MM.1S (cell line): Measurements from ENCODE around the gene LTB.
A peak's percentile ranks its signal among the peaks of the same experiment; 100 is the strongest.

Source experiments
- DNase-seq: peaks from one replicate; pipeline ENCODE4 v3.0.0-alpha.2; 2015
- H2AFZ ChIP-seq: fragments of 300-600 bp; sonication (generic); 2 replicates; pipeline ENCODE4 v1.6.0; 2016; ENCODE audit warnings: antibody characterized with exemption, low read length
- H3F3A ChIP-seq: fragments of 300-600 bp; sonication (generic); 2 replicates; pipeline ENCODE4 v1.6.1; 2016; ENCODE audit warnings: mild to moderate bottlenecking, antibody characterized with exemption, low read length, moderate library complexity, mixed read lengths; ENCODE audit not compliant: insufficient read depth
- H3K27ac ChIP-seq: fragments of 300-600 bp; sonication (generic); 2 replicates; pipeline ENCODE4 v1.5.1; 2016; ENCODE audit warnings: mild to moderate bottlenecking, low read length
- H3K27me3 ChIP-seq: fragments of 300-600 bp; sonication (generic); replicated peaks from 2 replicates; pipeline ENCODE4 v1.6.0; 2016; ENCODE audit warnings: low read length; ENCODE audit not compliant: insufficient read depth
- H3K36me3 ChIP-seq: fragments of 300-600 bp; sonication (generic); replicated peaks from 2 replicates; pipeline ENCODE4 v1.6.1; 2016; ENCODE audit warnings: mild to moderate bottlenecking, low read length, mixed read lengths; ENCODE audit not compliant: insufficient read depth
- H3K4me1 ChIP-seq: fragments of 300-600 bp; sonication (generic); 2 replicates; pipeline ENCODE4 v1.6.1; 2016; ENCODE audit warnings: low read length, mixed read lengths
- H3K4me2 ChIP-seq: fragments of 300-600 bp; sonication (generic); 2 replicates; pipeline ENCODE4 v1.6.0; 2016; ENCODE audit warnings: low read depth, low read length
- H3K4me3 ChIP-seq: fragments of 300-600 bp; sonication (generic); 2 replicates; pipeline ENCODE4 v1.5.1; 2016; ENCODE audit warnings: low read length, mixed read lengths
- H3K79me2 ChIP-seq: fragments of 300-600 bp; sonication (generic); 2 replicates; pipeline ENCODE4 v1.6.1; 2016; ENCODE audit warnings: mixed run types, low read length, mixed read lengths
- H3K9ac ChIP-seq: fragments of 300-600 bp; sonication (generic); 2 replicates; pipeline ENCODE4 v1.6.1; 2016; ENCODE audit warnings: low read length, mixed read lengths
- H3K9me2 ChIP-seq: fragments of 300-600 bp; sonication (generic); replicated peaks from 2 replicates; pipeline ENCODE4 v1.6.1; 2016; ENCODE audit warnings: mild to moderate bottlenecking, low read length, mixed read lengths; ENCODE audit not compliant: insufficient read depth
- H3K9me3 ChIP-seq: fragments of 300-600 bp; sonication (generic); replicated peaks from 2 replicates; pipeline ENCODE4 v1.6.1; 2016; ENCODE audit warnings: mild to moderate bottlenecking, low read length, mixed read lengths; ENCODE audit not compliant: insufficient read depth
- H4K20me1 ChIP-seq: fragments of 300-600 bp; sonication (generic); 2 replicates; pipeline ENCODE4 v1.6.1; 2016; ENCODE audit warnings: mild to moderate bottlenecking, low read length, moderate library complexity, mixed read lengths; ENCODE audit not compliant: insufficient read depth
- EZH2 ChIP-seq: fragments of 300-600 bp; sonication (generic); optimal IDR thresholded peaks from 2 replicates; pipeline ENCODE3; 2017; ENCODE audit warnings: low read depth, mild to moderate bottlenecking, antibody characterized with exemption, low read length, mixed read lengths
- EZH2phosphoT487 ChIP-seq: fragments of 300-600 bp; sonication (generic); IDR thresholded peaks from 2 replicates; pipeline ENCODE4 v1.6.1; 2018; ENCODE audit warnings: antibody characterized with exemption, low read length
- TF ChIP-seq, protein P1 (sequence below): fragments of 300-600 bp; sonication (generic); IDR thresholded peaks from 2 replicates; pipeline ENCODE4 v1.5.1; 2016; ENCODE audit warnings: antibody characterized with exemption, low read length, mixed read lengths

LTB gene

GRCh38 chr6:31626952-31627351 lies 44.7 kb upstream of the LTB start:
- DNase-seq, result no peak
- H3K9me3 ChIP-seq, result no peaks in the 10 kb centered on the region
- H3F3A ChIP-seq, result no peaks in the 10 kb centered on the region; the same call in 1 of the 2 replicates
- H3K36me3 ChIP-seq, result peaks cover 20% of the 10 kb centered on the region
- no peak overlapping the region for H3K27ac ChIP-seq
- no peaks in the 10 kb centered on the region for H3K9me2 ChIP-seq
- H3K4me2 ChIP-seq, result no peak overlapping the region
- H3K4me1 ChIP-seq, result peaks cover 8% of the 10 kb centered on the region; the same call in 1 of the 2 replicates
- TF ChIP-seq EZH2 (no peak), EZH2phosphoT487 (no peak)
- TF ChIP-seq, protein P1, sequence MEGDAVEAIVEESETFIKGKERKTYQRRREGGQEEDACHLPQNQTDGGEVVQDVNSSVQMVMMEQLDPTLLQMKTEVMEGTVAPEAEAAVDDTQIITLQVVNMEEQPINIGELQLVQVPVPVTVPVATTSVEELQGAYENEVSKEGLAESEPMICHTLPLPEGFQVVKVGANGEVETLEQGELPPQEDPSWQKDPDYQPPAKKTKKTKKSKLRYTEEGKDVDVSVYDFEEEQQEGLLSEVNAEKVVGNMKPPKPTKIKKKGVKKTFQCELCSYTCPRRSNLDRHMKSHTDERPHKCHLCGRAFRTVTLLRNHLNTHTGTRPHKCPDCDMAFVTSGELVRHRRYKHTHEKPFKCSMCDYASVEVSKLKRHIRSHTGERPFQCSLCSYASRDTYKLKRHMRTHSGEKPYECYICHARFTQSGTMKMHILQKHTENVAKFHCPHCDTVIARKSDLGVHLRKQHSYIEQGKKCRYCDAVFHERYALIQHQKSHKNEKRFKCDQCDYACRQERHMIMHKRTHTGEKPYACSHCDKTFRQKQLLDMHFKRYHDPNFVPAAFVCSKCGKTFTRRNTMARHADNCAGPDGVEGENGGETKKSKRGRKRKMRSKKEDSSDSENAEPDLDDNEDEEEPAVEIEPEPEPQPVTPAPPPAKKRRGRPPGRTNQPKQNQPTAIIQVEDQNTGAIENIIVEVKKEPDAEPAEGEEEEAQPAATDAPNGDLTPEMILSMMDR, result no peak
- H3K79me2 ChIP-seq, result peaks cover 89% of the 10 kb centered on the region
- H3K27me3 ChIP-seq, result no peaks in the 10 kb centered on the region
- H4K20me1 ChIP-seq, result no peaks in the 10 kb centered on the region; the same call in 1 of the 2 replicates
- no peak overlapping the region for H3K4me3 ChIP-seq
- H3K9ac ChIP-seq, result no peak overlapping the region
- no peak overlapping the region for H2AFZ ChIP-seq

DNA sequence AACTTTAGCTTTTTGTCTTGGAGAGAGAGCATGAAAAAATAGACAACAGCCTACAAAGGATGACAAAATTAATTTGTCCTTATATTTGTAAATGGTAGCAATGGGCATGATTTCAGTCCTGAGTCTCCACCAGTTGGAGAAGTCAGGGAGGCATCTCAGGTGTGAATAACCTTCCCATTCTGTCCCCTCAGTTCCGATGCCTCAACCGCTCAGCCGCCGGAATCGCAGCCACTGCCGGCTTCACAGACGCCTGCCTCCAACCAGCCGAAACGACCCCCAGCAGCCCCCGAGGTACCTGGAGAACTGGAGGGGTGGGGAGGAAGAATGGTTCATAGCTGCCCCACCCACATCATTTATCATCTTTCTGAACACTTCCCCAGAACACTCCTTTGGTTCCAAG lies 41.8 kb upstream of the LTB start:
- Histone ChIP-seq H3K9ac (no peak overlapping the region), H3K36me3 (peaks cover 14% of the 10 kb centered on the region), H4K20me1 (no peaks in the 10 kb centered on the region; the same call in 1 of the 2 replicates), H3F3A (peaks cover 7% of the 10 kb centered on the region; the same call in 1 of the 2 replicates), H3K9me2 (no peaks in the 10 kb centered on the region), H3K27ac (no peak overlapping the region), H3K4me1 (peaks cover 8% of the 10 kb centered on the region; the same call in 1 of the 2 replicates), H3K9me3 (no peaks in the 10 kb centered on the region), H3K4me2 (no peak overlapping the region), H3K4me3 (no peak overlapping the region), H2AFZ (no peak overlapping the region), H3K79me2 (peaks cover 82% of the 10 kb centered on the region), H3K27me3 (no peaks in the 10 kb centered on the region)
- no peak for DNase-seq
- TF ChIP-seq EZH2phosphoT487, result no peak
- no peak for TF ChIP-seq EZH2
- TF ChIP-seq, protein P1, result no peak

GRCh38 chr6:31622684-31623091 lies 40.5 kb upstream of the LTB start:
- H2AFZ ChIP-seq, result no peak overlapping the region
- no peak overlapping the region for H3K9ac ChIP-seq
- H3K4me1 ChIP-seq, result peaks cover 8% of the 10 kb centered on the region; the same call in 1 of the 2 replicates
- peaks cover 71% of the 10 kb centered on the region for H3K79me2 ChIP-seq
- H3K27me3 ChIP-seq, result no peaks in the 10 kb centered on the region
- H3K9me3 ChIP-seq, result no peaks in the 10 kb centered on the region
- H3F3A ChIP-seq, result peaks cover 7% of the 10 kb centered on the region; the same call in 1 of the 2 replicates
- H3K36me3 ChIP-seq, result peaks cover 14% of the 10 kb centered on the region; the same call in 1 of the 2 replicates
- TF ChIP-seq EZH2, result no peak
- no peak for TF ChIP-seq EZH2phosphoT487
- TF ChIP-seq, protein P1, result no peak
- H3K4me2 ChIP-seq, result peak overlapping the region; percentile 71; the same call in 1 of the 2 replicates
- no peaks in the 10 kb centered on the region for H3K9me2 ChIP-seq
- no peak for DNase-seq
- no peak overlapping the region for H3K27ac ChIP-seq
- H4K20me1 ChIP-seq, result no peaks in the 10 kb centered on the region
- no peak overlapping the region for H3K4me3 ChIP-seq
